GM12878 (cell line): Measurements from ENCODE around the gene TMEM272. TPM values are rescaled to one million over a fixed set of nuclear protein-coding genes. Genes with fewer than 3 reads are reported as not detected.

Source experiments
- ATAC-seq: fragments of 200-7000 bp; cut with Tn5 transposase; 3 replicates; pipeline ENCODE4 v1.9.1; 2020; ENCODE audit warnings: mild to moderate bottlenecking, moderate library complexity
- BruUV-seq: library from RNA; stranded (reverse); fragments of 400-500 nt; replicated peaks from 2 replicates; lab custom pipeline; 2021; lab: Mats Ljungman, UMichigan
- CTCF ChIA-PET: fragments of 300-600 bp; sonication (Branson Sonifier 250); formaldehyde crosslinking; extraction: SDS; loops from one replicate; lab custom pipeline; 2021; ENCODE audit warnings: inconsistent platforms; lab: Yijun Ruan, JAX
- POLR2A ChIA-PET: fragments of 350-600 bp; formaldehyde crosslinking; extraction: SDS; loops from one replicate; lab custom pipeline; 2021; ENCODE audit warnings: inconsistent platforms; lab: Charles Lee
- RAD21 ChIA-PET: fragments of 300-600 bp; sonication (Branson Sonifier 250); formaldehyde crosslinking; loops from one replicate; lab custom pipeline; 2023; ENCODE audit warnings: antibody characterized with exemption; ENCODE audit not compliant: unreplicated experiment; lab: Charles Lee
- SMC1A ChIA-PET: fragments of 300-600 bp; sonication (Branson Sonifier 250); formaldehyde crosslinking; loops from one replicate; lab custom pipeline; 2023; ENCODE audit not compliant: unreplicated experiment, uncharacterized antibody; lab: Charles Lee
- DNase-seq: peaks from one replicate; pipeline ENCODE4 v3.0.0-alpha.2; 2011; ENCODE audit warnings: low read depth, low spot score
- FAIRE-seq: peaks from 3 replicates; lab custom pipeline; 2011; peaks lifted over from hg19 to GRCh38; lab: Jason Lieb, UNC
- H2AFZ ChIP-seq: 2 replicates; pipeline ENCODE4 v1.6.0; 2011; ENCODE audit warnings: low read depth, low read length, control low read depth; ENCODE audit not compliant: control insufficient read depth
- H3K27ac ChIP-seq: 2 replicates; pipeline ENCODE4 v1.5.1; 2011; ENCODE audit warnings: control low read depth; ENCODE audit not compliant: control insufficient read depth, insufficient read depth
- H3K27me3 ChIP-seq, 2 experiments: replicated peaks in 1 of 2; 2 replicates each; pipeline versions ENCODE4 v1.6.0 to v1.6.1; 2011; ENCODE audit warnings: low read length in 1 of 2; ENCODE audit not compliant: control insufficient read depth in 2 of 2, insufficient read depth in 2 of 2
- H3K36me3 ChIP-seq, 2 experiments: 2 replicates each; pipeline ENCODE4 v1.5.1; 2011; ENCODE audit warnings: low read length in 1 of 2; ENCODE audit not compliant: control insufficient read depth in 2 of 2, insufficient read depth in 2 of 2
- H3K4me1 ChIP-seq: 2 replicates; pipeline ENCODE4 v1.6.1; 2011; ENCODE audit warnings: mild to moderate bottlenecking, low read length, moderate library complexity, mixed read lengths; ENCODE audit not compliant: control insufficient read depth, insufficient read depth
- H3K4me2 ChIP-seq: 2 replicates; pipeline ENCODE4 v1.6.0; 2011; ENCODE audit warnings: control low read depth; ENCODE audit not compliant: control insufficient read depth, insufficient read depth
- H3K4me3 ChIP-seq: fragments of 200-600 bp; sonication (generic); 2 replicates; pipeline ENCODE4 v1.5.1; 2016
- H3K79me2 ChIP-seq: 2 replicates; pipeline ENCODE4 v1.6.0; 2011; ENCODE audit warnings: low read length; ENCODE audit not compliant: control insufficient read depth, insufficient read depth
- H3K9ac ChIP-seq: 2 replicates; pipeline ENCODE4 v1.8.0; 2011; ENCODE audit warnings: low read length, control low read depth, mixed read lengths; ENCODE audit not compliant: control insufficient read depth, insufficient read depth
- H3K9me3 ChIP-seq: replicated peaks from 3 replicates; pipeline ENCODE4 v1.5.1; 2011; ENCODE audit warnings: mild to moderate bottlenecking, low read length; ENCODE audit not compliant: control insufficient read depth, insufficient read depth
- H4K20me1 ChIP-seq: 2 replicates; pipeline ENCODE4 v1.6.0; 2011; ENCODE audit not compliant: control insufficient read depth, insufficient read depth
- CREM ChIP-seq: IDR thresholded peaks from 2 replicates; pipeline ENCODE4 v1.6.1; 2014; ENCODE audit warnings: antibody characterized with exemption, low read depth
- EZH2 ChIP-seq: IDR thresholded peaks from 2 replicates; pipeline ENCODE4 v1.6.1; 2012; ENCODE audit warnings: low read depth, mild to moderate bottlenecking, control low read depth, inconsistent platforms, low read length, borderline replicate concordance; ENCODE audit not compliant: control insufficient read depth
- JUND ChIP-seq: IDR thresholded peaks from 2 replicates; pipeline ENCODE4 v1.6.1; 2012; ENCODE audit warnings: low read depth, mild to moderate bottlenecking, low read length, improper control_type of control experiment, moderate library complexity
- RAD21 ChIP-seq: IDR thresholded peaks from 2 replicates; pipeline ENCODE4 v1.6.1; 2011; ENCODE audit warnings: mild to moderate bottlenecking, low read depth, low read length, moderate library complexity; ENCODE audit not compliant: insufficient read depth
- SMC3 ChIP-seq: IDR thresholded peaks from 2 replicates; pipeline ENCODE4 v1.6.1; 2011; ENCODE audit warnings: low read length, improper control_type of control experiment, borderline replicate concordance
- TBL1XR1 ChIP-seq: IDR thresholded peaks from 2 replicates; pipeline ENCODE4 v1.6.1; 2012; ENCODE audit warnings: low read depth, low read length, improper control_type of control experiment
- WGBS: methylation state at CpG from one replicate; pipeline ENCODE4 v1.1.6; 2016; ENCODE audit warnings: low lambda C conversion rate; ENCODE audit not compliant: insufficient replicate concordance, insufficient coverage; ENCODE audit errors: missing lambda C conversion rate; 5-methylcytosine and 5-hydroxymethylcytosine counted together
- in situ Hi-C: fragments of 300-500 bp; cut with MboI; formaldehyde crosslinking; loops from 9 replicates; pipeline ENCODE4 v1.14.3; 2018; ENCODE audit warnings: mixed read lengths
- intact Hi-C: fragments of 100-400 bp; cut with micrococcal nuclease; formaldehyde crosslinking; loops from one replicate; pipeline ENCODE4 v1.14.2; 2022; ENCODE audit not compliant: unreplicated experiment
- polyA plus RNA-seq, 11 experiments: library from polyadenylated mRNA; depleted of rRNA in 4 of 11; unstranded in 6 of 11; stranded (reverse) in 5 of 11; fragments of >200 nt; fragmentation: Nextera tagmentation in 4 of 11; fragmentation: Illumina TruSeq in 1 of 11; extraction: Ambion mirVana in 4 of 11; extraction: Trizol in 1 of 11; gene quantifications; 1 replicate in 1 of 11; 2 replicates in 10 of 11; pipeline versions ENCODE4 v1.2.1 to v1.2.3, GENCODE V29; 2011 to 2016; ENCODE audit warnings: inconsistent platforms in 2 of 11, missing spikeins in 2 of 11, low read depth in 1 of 11
- total RNA-seq, 4 experiments: library from RNA; depleted of rRNA in 3 of 4; stranded (reverse); fragments of >200 nt in 3 of 4; fragmentation: Illumina TruSeq in 1 of 4; extraction: Trizol in 1 of 4; gene quantifications; 2 replicates each; pipeline versions ENCODE4 v1.2.1 to v1.2.3, GENCODE V29; 2013 to 2021
- TF ChIP-seq, protein P1 (sequence below): fragments of 450-650 bp; IDR thresholded peaks from 2 replicates; pipeline ENCODE4 v1.6.1; 2017; ENCODE audit warnings: mild to moderate bottlenecking, moderate library complexity
- TF ChIP-seq, protein P2 (sequence below), 3 experiments: IDR thresholded peaks in 2 of 3; conservative IDR thresholded peaks in 1 of 3; 2 replicates each; pipeline ENCODE4 v1.5.1; 2011; ENCODE audit warnings: low read depth in 3 of 3, low read length in 3 of 3, mild to moderate bottlenecking in 3 of 3, control low read depth in 2 of 3, moderate library complexity in 2 of 3, inconsistent platforms in 1 of 3, mixed read lengths in 1 of 3; ENCODE audit not compliant: control insufficient read depth in 2 of 3, insufficient read depth in 1 of 3; ENCODE audit errors: extremely low read depth in 1 of 3

TMEM272 gene
- total and polyA plus RNA-seq, 10 of the 15 experiments (the other 5 are each of a cell fraction or from before 2014, with no cell fraction given) = 0.01 to 0.04 TPM; not detected in 8

DNA sequence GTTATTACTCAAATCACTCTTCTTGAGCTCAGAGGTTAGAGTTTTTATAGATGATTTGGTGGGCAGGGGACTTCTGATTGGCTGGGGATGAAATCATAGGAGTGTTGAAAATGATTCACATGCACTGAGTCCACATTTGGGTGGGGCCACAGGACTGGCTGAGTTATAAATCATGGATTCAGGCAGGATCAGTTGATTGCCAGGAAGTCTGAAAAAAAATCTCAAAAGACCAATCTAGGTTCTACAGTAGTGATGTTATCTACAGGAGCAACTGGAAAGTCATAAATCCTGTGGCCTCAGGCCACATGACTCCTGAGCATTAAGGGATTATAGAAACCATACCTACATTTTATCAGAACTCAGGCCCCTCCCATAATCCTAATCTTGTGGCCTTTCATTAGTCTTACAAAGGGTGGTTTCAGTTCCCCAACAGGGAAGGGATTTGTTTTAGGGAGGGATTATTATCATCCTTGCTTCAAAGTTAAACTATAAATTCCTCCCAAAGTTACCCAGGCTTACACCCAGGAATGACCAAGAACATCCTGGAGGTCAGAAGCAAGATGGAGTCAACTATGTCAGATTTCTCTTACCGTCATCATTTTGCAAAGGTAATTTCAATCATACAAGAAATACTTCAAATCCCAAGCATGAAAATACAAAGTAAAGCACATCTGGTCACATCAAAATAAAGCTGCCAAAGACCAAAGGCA, 11.2 kb upstream of the TMEM272 start (continued):
- TF ChIP-seq, protein P1, sequence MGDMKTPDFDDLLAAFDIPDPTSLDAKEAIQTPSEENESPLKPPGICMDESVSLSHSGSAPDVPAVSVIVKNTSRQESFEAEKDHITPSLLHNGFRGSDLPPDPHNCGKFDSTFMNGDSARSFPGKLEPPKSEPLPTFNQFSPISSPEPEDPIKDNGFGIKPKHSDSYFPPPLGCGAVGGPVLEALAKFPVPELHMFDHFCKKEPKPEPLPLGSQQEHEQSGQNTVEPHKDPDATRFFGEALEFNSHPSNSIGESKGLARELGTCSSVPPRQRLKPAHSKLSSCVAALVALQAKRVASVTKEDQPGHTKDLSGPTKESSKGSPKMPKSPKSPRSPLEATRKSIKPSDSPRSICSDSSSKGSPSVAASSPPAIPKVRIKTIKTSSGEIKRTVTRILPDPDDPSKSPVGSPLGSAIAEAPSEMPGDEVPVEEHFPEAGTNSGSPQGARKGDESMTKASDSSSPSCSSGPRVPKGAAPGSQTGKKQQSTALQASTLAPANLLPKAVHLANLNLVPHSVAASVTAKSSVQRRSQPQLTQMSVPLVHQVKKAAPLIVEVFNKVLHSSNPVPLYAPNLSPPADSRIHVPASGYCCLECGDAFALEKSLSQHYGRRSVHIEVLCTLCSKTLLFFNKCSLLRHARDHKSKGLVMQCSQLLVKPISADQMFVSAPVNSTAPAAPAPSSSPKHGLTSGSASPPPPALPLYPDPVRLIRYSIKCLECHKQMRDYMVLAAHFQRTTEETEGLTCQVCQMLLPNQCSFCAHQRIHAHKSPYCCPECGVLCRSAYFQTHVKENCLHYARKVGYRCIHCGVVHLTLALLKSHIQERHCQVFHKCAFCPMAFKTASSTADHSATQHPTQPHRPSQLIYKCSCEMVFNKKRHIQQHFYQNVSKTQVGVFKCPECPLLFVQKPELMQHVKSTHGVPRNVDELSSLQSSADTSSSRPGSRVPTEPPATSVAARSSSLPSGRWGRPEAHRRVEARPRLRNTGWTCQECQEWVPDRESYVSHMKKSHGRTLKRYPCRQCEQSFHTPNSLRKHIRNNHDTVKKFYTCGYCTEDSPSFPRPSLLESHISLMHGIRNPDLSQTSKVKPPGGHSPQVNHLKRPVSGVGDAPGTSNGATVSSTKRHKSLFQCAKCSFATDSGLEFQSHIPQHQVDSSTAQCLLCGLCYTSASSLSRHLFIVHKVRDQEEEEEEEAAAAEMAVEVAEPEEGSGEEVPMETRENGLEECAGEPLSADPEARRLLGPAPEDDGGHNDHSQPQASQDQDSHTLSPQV = no peak
- no peak for TF ChIP-seq EZH2
- TF ChIP-seq TBL1XR1 = no peak
- TF ChIP-seq CREM = no peak

DNA sequence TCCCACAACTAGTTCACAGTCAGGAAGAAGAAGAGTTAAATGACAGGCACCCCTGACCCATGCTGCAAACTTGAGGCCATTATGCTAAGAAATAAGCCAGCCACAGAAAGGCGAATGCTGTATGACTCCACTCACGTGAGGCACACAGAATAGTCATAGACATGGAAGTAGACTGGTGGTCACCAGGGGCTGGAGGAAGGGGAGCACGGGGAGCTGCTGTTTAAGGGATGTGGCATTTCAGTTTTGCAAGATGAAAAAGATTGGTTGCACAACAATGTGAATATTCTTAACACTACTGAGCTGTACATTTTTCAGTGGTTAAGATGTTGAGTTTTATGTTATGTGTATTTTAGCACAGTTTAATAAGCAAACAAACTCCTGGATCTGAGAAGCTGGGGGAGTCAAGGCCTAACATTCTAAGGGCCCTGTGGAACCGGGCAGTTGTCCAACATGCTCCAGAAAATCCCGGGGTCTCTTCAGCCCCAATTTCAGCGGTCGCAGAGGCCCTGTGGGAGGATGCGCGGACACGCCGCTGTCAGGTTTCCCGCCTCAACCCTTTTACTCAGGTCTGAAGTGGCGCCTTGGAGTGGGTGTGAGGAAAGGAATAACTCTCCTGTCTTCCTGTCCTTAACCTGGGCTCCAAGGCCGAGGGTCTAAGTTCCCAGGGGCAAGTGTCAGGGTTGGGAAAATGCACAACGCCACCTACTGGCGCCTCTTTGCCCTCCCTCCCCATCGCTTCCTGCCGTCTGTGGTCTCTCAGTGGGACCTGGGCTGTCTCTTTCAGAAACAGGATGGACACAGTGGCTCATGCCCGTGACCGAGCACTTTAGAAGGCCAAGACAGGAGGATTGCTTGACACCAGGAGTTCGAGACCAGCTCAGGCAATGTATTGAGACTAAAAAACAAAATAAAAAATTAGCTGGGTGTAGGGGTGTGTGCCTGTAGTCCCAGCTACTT, 4.4 kb upstream of the TMEM272 start:
- no TSS peak for BruUV-seq
- in situ Hi-C loops = no loop called here
- ChIA-PET RAD21 (interaction anchor here (0.7 to 0.9 kb wide), 2 partner anchors 34 to 35 kb away, joined by 3 to 4 read pairs; no protein-coding TSS in a partner anchor), POLR2A (no interaction called here), SMC1A (interaction anchor here (1.3 to 2.8 kb wide), 3 partner anchors 16 to 35 kb away, joined by 3 to 30 read pairs (median 7); no protein-coding TSS in a partner anchor), CTCF (interaction anchor here (0.6 to 4.3 kb wide), 19 partner anchors 13 to 724 kb away, joined by 3 to 77 read pairs (median 4); no protein-coding TSS in a partner anchor)
- Histone ChIP-seq H2AFZ (no peak overlapping the region), H4K20me1 (no peaks in the 10 kb centered on the region), H3K4me3 (no peak overlapping the region), H3K9ac (no peak overlapping the region), H3K9me3 (no peaks in the 10 kb centered on the region), H3K4me2 (no peak overlapping the region), H3K27ac (no peak overlapping the region), H3K79me2 (no peaks in the 10 kb centered on the region), H3K4me1 (no peaks in the 10 kb centered on the region), H3K27me3 (peaks cover under 1 to 2% of the 10 kb centered on the region in 2 experiments; a peak in 2 of 4 replicates), H3K36me3 (no peaks in the 10 kb centered on the region)
- ATAC-seq (peak; percentile 86), DNase-seq (no peak), FAIRE-seq (peak; percentile 44)
- TF ChIP-seq SMC3 (peak; percentile 54), JUND (no peak), RAD21 (peak; percentile 40; the same call in 1 of the 2 replicates)
- TF ChIP-seq, protein P2, sequence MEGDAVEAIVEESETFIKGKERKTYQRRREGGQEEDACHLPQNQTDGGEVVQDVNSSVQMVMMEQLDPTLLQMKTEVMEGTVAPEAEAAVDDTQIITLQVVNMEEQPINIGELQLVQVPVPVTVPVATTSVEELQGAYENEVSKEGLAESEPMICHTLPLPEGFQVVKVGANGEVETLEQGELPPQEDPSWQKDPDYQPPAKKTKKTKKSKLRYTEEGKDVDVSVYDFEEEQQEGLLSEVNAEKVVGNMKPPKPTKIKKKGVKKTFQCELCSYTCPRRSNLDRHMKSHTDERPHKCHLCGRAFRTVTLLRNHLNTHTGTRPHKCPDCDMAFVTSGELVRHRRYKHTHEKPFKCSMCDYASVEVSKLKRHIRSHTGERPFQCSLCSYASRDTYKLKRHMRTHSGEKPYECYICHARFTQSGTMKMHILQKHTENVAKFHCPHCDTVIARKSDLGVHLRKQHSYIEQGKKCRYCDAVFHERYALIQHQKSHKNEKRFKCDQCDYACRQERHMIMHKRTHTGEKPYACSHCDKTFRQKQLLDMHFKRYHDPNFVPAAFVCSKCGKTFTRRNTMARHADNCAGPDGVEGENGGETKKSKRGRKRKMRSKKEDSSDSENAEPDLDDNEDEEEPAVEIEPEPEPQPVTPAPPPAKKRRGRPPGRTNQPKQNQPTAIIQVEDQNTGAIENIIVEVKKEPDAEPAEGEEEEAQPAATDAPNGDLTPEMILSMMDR (IDR thresholded peaks at IDR 0.05 in 2 of 3, conservative IDR thresholded peaks at IDR 0.05 in 1 of 3; ENCODE audit: control insufficient read depth in 2 of 3, extremely low read depth in 1 of 3, insufficient read depth in 1 of 3, low read depth in 3 of 3, low read length in 3 of 3) = peak; percentile 54 to 80 (median 74); a peak in 5 of 6 replicates
- intact Hi-C loops = no loop called here
- WGBS = 34% methylated on average over 21 of the region's 21 CpGs
